ENCODE measurements around the gene CDH23. TPM values are rescaled to one million over a fixed set of nuclear protein-coding genes. Genes with fewer than 3 reads are reported as not detected.

CDH23 gene
- total RNA-seq, 1 donor from 2014 or later: not detected

DNA sequence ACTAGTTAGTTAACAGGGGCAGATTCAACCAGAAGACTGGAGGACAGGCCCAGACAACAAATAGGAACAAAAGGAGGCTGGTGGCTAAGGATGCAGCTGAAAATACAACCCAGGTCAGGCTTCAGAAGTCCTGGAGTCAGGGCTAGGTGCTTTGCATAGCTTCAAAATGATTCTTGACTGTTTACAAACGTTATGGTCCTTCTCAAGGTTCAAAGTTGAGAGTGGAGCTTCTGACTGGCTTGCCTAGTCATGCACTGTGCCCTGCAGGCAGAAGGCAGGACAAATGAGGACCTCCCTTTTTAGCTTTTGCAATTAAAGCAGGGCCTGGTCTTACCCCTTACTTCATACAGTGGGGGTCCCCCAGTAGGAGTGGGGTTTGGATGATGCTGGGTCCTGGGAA is 4.4 kb upstream of the CDH23 start:
- Mint-ChIP-seq H3K9me3 (ENCODE audit: low read depth) (no peaks in the 10 kb centered on the region), H3K4me3 (ENCODE audit: unreplicated experiment) (no peak overlapping the region), H3K4me1 (ENCODE audit: low read depth) (no peaks in the 10 kb centered on the region), H3K36me3 (ENCODE audit: low read depth) (no peaks in the 10 kb centered on the region), H3K27me3 (ENCODE audit: low read depth) (peaks cover 65% of the 10 kb centered on the region), H3K27ac (ENCODE audit: unreplicated experiment) (no peak overlapping the region)
- no peak for DNase-seq (ENCODE audit: low spot score)
- TF ChIP-seq, protein P1, sequence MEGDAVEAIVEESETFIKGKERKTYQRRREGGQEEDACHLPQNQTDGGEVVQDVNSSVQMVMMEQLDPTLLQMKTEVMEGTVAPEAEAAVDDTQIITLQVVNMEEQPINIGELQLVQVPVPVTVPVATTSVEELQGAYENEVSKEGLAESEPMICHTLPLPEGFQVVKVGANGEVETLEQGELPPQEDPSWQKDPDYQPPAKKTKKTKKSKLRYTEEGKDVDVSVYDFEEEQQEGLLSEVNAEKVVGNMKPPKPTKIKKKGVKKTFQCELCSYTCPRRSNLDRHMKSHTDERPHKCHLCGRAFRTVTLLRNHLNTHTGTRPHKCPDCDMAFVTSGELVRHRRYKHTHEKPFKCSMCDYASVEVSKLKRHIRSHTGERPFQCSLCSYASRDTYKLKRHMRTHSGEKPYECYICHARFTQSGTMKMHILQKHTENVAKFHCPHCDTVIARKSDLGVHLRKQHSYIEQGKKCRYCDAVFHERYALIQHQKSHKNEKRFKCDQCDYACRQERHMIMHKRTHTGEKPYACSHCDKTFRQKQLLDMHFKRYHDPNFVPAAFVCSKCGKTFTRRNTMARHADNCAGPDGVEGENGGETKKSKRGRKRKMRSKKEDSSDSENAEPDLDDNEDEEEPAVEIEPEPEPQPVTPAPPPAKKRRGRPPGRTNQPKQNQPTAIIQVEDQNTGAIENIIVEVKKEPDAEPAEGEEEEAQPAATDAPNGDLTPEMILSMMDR (IDR thresholded peaks at IDR 0.05): no peak

GRCh38 chr10:71392791-71393781 is 3.6 kb upstream of the CDH23 start:
- Mint-ChIP-seq H3K4me3 (ENCODE audit: unreplicated experiment) (no peak overlapping the region), H3K27me3 (ENCODE audit: low read depth) (peaks cover 68% of the 10 kb centered on the region), H3K9me3 (ENCODE audit: low read depth) (no peaks in the 10 kb centered on the region), H3K36me3 (ENCODE audit: low read depth) (no peaks in the 10 kb centered on the region), H3K4me1 (ENCODE audit: low read depth) (peaks cover 4% of the 10 kb centered on the region), H3K27ac (ENCODE audit: unreplicated experiment) (no peak overlapping the region)
- TF ChIP-seq, protein P1 (IDR thresholded peaks at IDR 0.05): no peak
- no peak for DNase-seq (ENCODE audit: low spot score)

DNA sequence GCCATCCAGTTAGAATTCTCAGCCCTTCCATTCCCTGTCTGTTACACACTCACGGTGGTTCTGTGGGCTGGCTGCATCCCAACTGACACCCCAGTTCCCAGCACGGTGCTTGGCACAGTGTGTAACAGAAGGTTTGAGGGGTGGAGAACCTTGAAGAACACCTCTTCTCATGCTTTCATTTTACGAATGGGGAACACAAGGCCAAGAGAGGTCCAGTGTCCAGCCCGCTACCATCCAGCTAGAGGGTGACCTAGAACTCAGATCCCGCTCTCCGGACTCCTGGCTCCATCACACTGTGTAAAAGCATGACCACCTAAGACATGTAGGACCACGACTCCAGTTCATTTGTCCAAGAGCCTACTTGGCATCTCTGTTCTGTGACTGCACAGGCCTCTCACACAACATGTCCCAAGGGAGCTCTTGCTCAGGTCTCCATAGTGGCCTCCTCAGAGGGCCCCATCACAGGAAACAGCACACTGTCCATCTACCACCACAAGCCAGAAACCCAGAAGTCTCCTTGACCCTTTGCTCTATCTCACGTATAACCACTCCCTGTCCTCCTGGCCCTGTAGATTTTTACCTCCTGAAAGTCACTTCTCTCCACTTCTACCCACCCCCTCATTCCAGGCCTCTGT is 2.8 kb upstream of the CDH23 start:
- Mint-ChIP-seq H3K4me3 (ENCODE audit: unreplicated experiment) (no peak overlapping the region), H3K27me3 (ENCODE audit: low read depth) (peaks cover 72% of the 10 kb centered on the region), H3K27ac (ENCODE audit: unreplicated experiment) (no peak overlapping the region), H3K36me3 (ENCODE audit: low read depth) (no peaks in the 10 kb centered on the region), H3K9me3 (ENCODE audit: low read depth) (no peaks in the 10 kb centered on the region), H3K4me1 (ENCODE audit: low read depth) (peaks cover 6% of the 10 kb centered on the region)
- TF ChIP-seq, protein P1 (IDR thresholded peaks at IDR 0.05): no peak
- DNase-seq (ENCODE audit: low spot score): no peak

- no peaks in the 10 kb centered on the region for H3K9me3 Mint-ChIP-seq (ENCODE audit: low read depth)
- peaks cover 73% of the 10 kb centered on the region for H3K27me3 Mint-ChIP-seq (ENCODE audit: low read depth)
- no peak for DNase-seq (ENCODE audit: low spot score)
- TF ChIP-seq, protein P1 (IDR thresholded peaks at IDR 0.05): no peak
- H3K36me3 Mint-ChIP-seq (ENCODE audit: low read depth): no peaks in the 10 kb centered on the region
- peaks cover 6% of the 10 kb centered on the region for H3K4me1 Mint-ChIP-seq (ENCODE audit: low read depth)
- no peak overlapping the region for H3K4me3 Mint-ChIP-seq (ENCODE audit: unreplicated experiment)
- no peak overlapping the region for H3K27ac Mint-ChIP-seq (ENCODE audit: unreplicated experiment)
Observed at GRCh38 chr10:71394926-71395562, 1.7 kb upstream of the CDH23 start.

DNA sequence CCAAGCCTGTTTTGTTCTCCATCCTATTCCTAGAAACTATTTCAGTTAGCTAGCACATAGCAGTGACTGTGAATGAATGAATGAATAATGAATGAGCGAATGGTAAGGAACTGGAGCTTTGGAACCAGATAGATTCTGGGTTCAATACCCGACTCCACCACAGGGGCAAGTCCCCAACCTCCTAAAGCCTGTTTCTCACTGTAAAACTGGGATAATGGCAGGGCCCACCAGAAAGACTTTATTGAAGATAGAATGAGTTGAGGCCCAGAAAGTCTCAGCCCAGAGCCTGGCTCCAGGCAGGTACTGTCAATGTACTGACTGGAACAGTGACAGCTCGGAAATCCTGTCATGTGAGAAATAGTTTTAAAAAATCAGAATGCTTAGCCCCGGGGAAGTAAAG is 1.1 kb upstream of the CDH23 start:
- no peak for DNase-seq (ENCODE audit: low spot score)
- Mint-ChIP-seq H3K27ac (ENCODE audit: unreplicated experiment) (no peak overlapping the region), H3K27me3 (ENCODE audit: low read depth) (peaks cover 73% of the 10 kb centered on the region), H3K4me1 (ENCODE audit: low read depth) (peaks cover 6% of the 10 kb centered on the region), H3K9me3 (ENCODE audit: low read depth) (no peaks in the 10 kb centered on the region), H3K4me3 (ENCODE audit: unreplicated experiment) (peak overlapping the region; percentile 5), H3K36me3 (ENCODE audit: low read depth) (no peaks in the 10 kb centered on the region)
- TF ChIP-seq, protein P1 (IDR thresholded peaks at IDR 0.05): no peak
